Measurements from ENCODE around the gene RPP38.
A peak's percentile ranks its signal among the peaks of the same experiment; 100 is the strongest.

The RPP38 gene

DNA sequence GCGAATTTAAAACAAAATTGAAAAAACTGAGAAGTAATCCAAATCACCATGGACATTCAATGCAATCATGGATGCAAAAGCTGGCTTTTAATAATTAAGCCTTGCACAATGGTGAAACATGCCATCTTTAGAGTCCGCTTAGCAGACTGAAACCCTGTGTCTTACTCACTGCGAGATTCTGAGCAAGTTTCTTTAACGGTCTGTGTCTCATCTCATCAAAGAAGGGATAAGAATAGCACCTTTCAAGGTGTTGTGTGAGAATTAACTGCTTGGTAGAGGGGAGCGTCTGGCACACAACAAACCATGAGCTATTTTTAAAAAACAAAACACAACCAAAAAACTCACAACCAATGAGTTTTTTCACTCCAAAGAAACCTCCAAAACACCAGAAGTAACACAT lies 30.0 kb upstream of the RPP38 start:
- H3K4me3 ChIP-seq (ENCODE audit: low read length): no peak overlapping the region
- DNase-seq (ENCODE audit: low read depth): no peak
- no peak for TF ChIP-seq CTCF (IDR thresholded peaks at IDR 0.05; ENCODE audit: insufficient read depth, low read depth, low read length, missing control alignments)

DNA sequence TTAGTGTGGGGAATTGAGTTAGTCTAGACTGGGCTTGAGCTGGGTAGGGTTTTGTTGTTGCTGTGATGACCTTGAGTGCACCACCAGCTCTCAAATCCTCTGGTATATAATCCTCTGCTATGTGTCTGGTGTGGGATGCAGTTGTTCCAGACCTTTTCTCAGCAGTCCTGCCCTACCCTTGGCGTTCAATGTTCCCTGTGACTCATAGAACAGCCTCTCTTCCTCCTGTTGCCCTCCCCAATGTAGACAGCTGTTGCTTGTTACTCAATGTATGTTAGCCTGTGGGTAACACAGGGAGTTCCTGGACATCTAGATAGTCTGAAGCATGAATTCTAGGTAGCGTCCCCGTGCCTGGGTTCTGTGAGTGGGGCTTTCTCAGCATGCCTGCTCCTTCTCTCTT lies 28.4 kb upstream of the RPP38 start:
- no peak for TF ChIP-seq CTCF (IDR thresholded peaks at IDR 0.05; ENCODE audit: insufficient read depth, low read depth, low read length, missing control alignments)
- peak; percentile 76 for DNase-seq (ENCODE audit: low read depth)
- H3K4me3 ChIP-seq (ENCODE audit: low read length): no peak overlapping the region

DNA sequence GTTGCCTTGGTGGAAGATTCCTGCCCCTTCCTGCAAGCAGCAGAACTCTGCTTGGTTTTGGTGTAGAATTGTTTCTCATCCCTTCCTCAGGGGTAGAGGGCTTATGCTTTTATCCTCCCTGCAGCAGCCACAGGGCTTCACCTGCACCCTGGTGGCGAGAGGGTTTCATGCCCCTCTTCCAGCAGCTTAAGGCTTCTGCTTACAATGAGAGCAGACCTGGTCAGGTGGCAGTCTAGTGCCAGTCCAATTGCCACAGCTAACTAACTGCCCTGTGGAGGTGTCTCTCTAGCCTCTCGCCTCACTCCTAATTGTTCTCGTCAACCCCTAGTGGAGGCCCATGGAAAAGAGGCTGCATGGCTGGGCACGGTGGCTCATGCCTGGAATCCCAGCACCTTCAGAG lies 27.9 kb upstream of the RPP38 start:
- DNase-seq (ENCODE audit: low read depth): no peak
- no peak for TF ChIP-seq CTCF (IDR thresholded peaks at IDR 0.05; ENCODE audit: insufficient read depth, low read depth, low read length, missing control alignments)
- H3K4me3 ChIP-seq (ENCODE audit: low read length): no peak overlapping the region

DNA sequence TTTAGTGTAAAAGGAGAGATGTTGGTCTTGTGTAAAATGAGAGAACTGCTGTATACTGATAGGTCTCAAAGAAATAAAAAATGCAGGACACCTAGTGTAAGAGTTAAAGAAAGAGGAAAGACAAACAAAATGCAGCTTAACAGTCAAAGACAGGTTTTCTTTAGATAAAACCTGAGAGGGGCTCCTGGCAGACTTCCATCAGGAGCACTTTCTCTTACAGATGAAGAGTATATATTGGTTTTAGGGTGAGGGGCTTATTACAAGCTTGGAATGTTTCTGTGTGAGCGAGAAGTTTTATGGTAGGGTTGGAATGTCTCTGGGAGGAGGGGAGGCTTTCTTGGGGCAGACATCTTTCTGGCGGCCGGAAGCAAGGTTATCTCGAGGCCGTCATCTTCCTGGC lies 24.8 kb upstream of the RPP38 start:
- TF ChIP-seq CTCF (IDR thresholded peaks at IDR 0.05; ENCODE audit: insufficient read depth, low read depth, low read length, missing control alignments): no peak
- DNase-seq (ENCODE audit: low read depth): no peak
- H3K4me3 ChIP-seq (ENCODE audit: low read length): no peak overlapping the region

- no peak for TF ChIP-seq CTCF (IDR thresholded peaks at IDR 0.05; ENCODE audit: insufficient read depth, low read depth, low read length, missing control alignments)
- no peak overlapping the region for H3K4me3 ChIP-seq (ENCODE audit: low read length)
- no peak for DNase-seq (ENCODE audit: low read depth)
Observed at GRCh38 chr10:15075421-15075820, 21.7 kb upstream of the RPP38 start.

GRCh38 chr10:15083674-15084501 lies 13.3 kb upstream of the RPP38 start:
- H3K4me3 ChIP-seq (ENCODE audit: low read length): peak overlapping the region; percentile 37
- no peak for DNase-seq (ENCODE audit: low read depth)
- no peak for TF ChIP-seq CTCF (IDR thresholded peaks at IDR 0.05; ENCODE audit: insufficient read depth, low read depth, low read length, missing control alignments)

DNA sequence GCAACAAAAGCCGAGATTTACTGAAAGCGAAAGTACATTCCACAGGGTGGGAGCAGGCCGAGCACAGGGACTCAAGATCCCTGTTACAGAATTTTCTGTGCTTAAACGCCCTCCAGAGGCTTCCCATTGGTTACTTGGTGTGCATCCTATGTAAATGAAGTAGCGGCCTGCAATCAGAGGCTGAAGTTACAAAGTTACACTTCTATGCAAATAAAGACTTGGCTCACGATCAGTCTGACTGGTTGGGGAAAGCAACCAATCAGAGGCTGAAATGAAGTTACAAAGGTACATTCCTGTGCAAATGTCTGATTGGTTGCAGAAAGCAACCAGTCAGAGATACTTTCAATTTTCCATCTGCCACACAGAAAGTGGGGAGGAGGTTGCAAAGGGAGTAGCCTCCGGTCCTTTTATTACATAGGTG lies 12.6 kb upstream of the RPP38 start:
- peak overlapping the region; percentile 37 for H3K4me3 ChIP-seq (ENCODE audit: low read length)
- no peak for TF ChIP-seq CTCF (IDR thresholded peaks at IDR 0.05; ENCODE audit: insufficient read depth, low read depth, low read length, missing control alignments)
- DNase-seq (ENCODE audit: low read depth): peak; percentile 90

Data from epithelial cell of esophagus (primary cell).